Activated CD4-positive, CD25-positive, alpha-beta regulatory T cell treated with anti-CD3 and anti-CD28 coated beads, Interleukin-2, amount 50 U/mL, for 72 hours (primary cell): ENCODE data around the gene ANXA4.

Experiments used
- DNase-seq: peaks from one replicate; pipeline ENCODE4 v3.0.0; 2021

ANXA4 gene

DNA sequence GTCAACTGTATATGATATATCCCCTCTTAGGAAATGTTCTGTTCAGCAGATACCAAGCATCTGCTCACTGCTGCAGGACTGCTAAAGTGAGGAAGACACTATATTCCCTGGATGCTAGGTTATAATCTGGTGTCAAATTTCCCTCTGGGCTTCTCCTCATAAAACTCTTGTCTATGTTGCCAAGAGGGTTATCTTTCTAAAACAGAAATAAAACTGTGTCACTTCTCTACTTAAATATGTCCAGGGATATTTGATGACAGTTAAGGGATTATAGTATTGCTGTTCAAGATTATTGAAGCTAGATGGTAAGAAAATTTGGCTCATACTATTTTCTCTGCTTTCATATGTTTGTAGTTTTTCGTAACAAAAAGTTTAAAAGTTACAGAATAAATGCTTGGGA lies 121.4 kb downstream of the ANXA4 start:
- DNase-seq: no peak
